ENCODE measurements around the gene TSHZ2.

TSHZ2 gene

DNA sequence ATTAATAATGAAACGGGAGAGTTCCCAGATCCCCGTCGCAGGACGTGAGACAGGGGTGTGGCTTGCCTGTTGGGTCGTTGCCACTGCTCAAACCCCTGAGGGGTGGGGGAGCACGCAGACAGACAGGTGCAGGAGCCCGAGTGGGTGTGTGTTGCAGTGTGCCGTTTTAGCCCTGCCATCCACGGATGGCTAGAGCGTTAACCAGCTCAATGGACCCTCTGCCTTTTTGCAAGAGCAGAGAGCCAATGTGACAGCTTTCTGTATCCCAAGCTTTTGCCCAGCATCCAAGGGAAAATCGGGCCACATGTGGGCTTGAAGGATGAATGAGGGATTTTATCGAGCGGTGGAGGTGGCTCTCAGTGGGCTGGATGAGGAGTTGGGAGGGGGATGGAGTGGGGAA is 237.9 kb downstream of the TSHZ2 start:
- TF ChIP-seq ELF4 (IDR thresholded peaks at IDR 0.05) (no peak), SUZ12 (IDR thresholded peaks at IDR 0.05) (no peak), FOXM1 (IDR thresholded peaks at IDR 0.05; ENCODE audit: borderline replicate concordance) (no peak), FOXA1 (IDR thresholded peaks at IDR 0.05) (no peak), NFRKB (IDR thresholded peaks at IDR 0.05) (no peak), TARDBP (IDR thresholded peaks at IDR 0.05) (no peak), L3MBTL2 (conservative IDR thresholded peaks at IDR 0.05) (no peak), ZNF384 (IDR thresholded peaks at IDR 0.05) (no peak), FOXK2 (IDR thresholded peaks at IDR 0.05) (no peak), LEF1 (IDR thresholded peaks at IDR 0.05; ENCODE audit: borderline replicate concordance) (no peak), ARNT (IDR thresholded peaks at IDR 0.05) (no peak), CTBP1 (IDR thresholded peaks at IDR 0.05; ENCODE audit: borderline replicate concordance) (no peak), BHLHE40 (IDR thresholded peaks at IDR 0.05; ENCODE audit: borderline replicate concordance) (no peak), HDGF (IDR thresholded peaks at IDR 0.05; ENCODE audit: borderline replicate concordance) (no peak), SP1 (IDR thresholded peaks at IDR 0.05) (no peak)
- TF ChIP-seq, protein P1, sequence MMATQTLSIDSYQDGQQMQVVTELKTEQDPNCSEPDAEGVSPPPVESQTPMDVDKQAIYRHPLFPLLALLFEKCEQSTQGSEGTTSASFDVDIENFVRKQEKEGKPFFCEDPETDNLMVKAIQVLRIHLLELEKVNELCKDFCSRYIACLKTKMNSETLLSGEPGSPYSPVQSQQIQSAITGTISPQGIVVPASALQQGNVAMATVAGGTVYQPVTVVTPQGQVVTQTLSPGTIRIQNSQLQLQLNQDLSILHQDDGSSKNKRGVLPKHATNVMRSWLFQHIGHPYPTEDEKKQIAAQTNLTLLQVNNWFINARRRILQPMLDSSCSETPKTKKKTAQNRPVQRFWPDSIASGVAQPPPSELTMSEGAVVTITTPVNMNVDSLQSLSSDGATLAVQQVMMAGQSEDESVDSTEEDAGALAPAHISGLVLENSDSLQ (IDR thresholded peaks at IDR 0.05): no peak
- CTCF ChIA-PET: no interaction called here
- POLR2A ChIA-PET: no interaction called here
- DNase-seq (ENCODE audit: extremely low spot score): no peak

DNA sequence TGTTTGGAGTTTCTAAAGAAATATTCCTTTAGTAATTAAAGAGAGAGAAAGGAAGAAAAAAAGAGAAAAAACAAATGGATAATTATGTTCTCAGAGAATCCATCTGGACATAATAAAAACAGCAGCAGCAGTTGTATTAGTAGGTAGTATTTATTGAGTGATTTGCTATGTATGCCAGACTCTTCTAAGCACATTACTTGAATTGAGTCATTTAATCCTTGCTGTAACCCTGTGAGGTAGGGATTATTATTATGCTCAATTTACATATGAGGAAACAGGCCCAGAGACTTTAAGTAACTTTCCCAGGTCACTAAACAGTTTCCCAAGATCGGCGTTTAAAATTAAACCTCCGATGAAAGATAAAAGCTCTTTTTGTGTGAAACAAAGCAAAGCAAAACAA is 238.8 kb downstream of the TSHZ2 start:
- no peak for DNase-seq (ENCODE audit: extremely low spot score)
- ChIA-PET POLR2A (no interaction called here), CTCF (no interaction called here)
- TF ChIP-seq FOXK2 (IDR thresholded peaks at IDR 0.05): no peak
- TF ChIP-seq SUZ12 (IDR thresholded peaks at IDR 0.05): no peak

DNA sequence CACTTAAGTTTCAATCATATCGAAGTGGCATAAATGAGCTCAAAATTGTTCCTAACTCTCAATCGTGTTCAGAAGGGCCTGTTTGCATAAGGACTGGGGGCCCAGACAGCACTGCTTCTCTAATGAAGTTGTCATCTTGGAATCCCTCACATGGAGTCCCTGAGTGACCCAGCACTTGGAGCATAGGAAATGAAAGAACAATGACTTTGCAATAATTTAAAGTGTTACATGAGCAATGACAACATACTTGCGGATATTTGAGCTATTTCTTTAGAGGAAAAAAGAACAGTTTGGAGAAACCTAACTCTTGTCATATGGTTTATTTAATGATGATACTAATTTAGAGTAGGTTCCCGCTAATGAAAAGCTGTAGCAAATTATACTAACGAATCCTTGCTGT is 239.9 kb downstream of the TSHZ2 start:
- no peak for TF ChIP-seq SP1 (IDR thresholded peaks at IDR 0.05)
- no peak for TF ChIP-seq BHLHE40 (IDR thresholded peaks at IDR 0.05; ENCODE audit: borderline replicate concordance)
- TF ChIP-seq, protein P1 (IDR thresholded peaks at IDR 0.05): no peak
- no peak for TF ChIP-seq TARDBP (IDR thresholded peaks at IDR 0.05)
- TF ChIP-seq ELF4 (IDR thresholded peaks at IDR 0.05): no peak
- TF ChIP-seq LEF1 (IDR thresholded peaks at IDR 0.05; ENCODE audit: borderline replicate concordance): no peak
- TF ChIP-seq FOXA1 (IDR thresholded peaks at IDR 0.05): no peak
- no peak for TF ChIP-seq FOXK2 (IDR thresholded peaks at IDR 0.05)
- no peak for TF ChIP-seq NFRKB (IDR thresholded peaks at IDR 0.05)
- ChIA-PET CTCF (no interaction called here), POLR2A (no interaction called here)
- DNase-seq (ENCODE audit: extremely low spot score): no peak

DNA sequence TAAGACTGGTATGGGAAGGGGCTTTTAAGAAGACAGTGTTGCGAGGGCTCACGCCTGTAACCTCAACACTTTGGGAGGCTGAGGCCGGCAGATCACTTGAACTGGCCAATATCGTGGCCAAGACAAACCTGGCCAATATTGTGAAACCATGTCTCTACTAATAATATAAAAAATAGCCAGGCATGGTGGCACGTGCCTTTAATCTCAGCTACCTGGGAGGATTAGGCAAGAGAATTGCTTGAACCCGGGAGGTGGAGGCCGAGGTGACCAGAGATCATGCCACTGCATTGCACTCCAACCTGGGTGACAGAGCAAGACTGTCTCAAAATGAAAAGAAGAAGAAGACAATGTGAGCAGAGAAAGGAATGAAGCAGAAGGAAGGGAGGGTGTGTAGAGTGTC is 242.2 kb downstream of the TSHZ2 start:
- POLR2A ChIA-PET: no interaction called here
- no peak for TF ChIP-seq NFRKB (IDR thresholded peaks at IDR 0.05)
- no peak for TF ChIP-seq FOXA1 (IDR thresholded peaks at IDR 0.05)
- TF ChIP-seq CTBP1 (IDR thresholded peaks at IDR 0.05; ENCODE audit: borderline replicate concordance): no peak
- no peak for TF ChIP-seq ARNT (IDR thresholded peaks at IDR 0.05)
- no peak for TF ChIP-seq FOXM1 (IDR thresholded peaks at IDR 0.05; ENCODE audit: borderline replicate concordance)
- no peak for TF ChIP-seq LEF1 (IDR thresholded peaks at IDR 0.05; ENCODE audit: borderline replicate concordance)
- TF ChIP-seq, protein P1 (IDR thresholded peaks at IDR 0.05): no peak
- no peak for TF ChIP-seq FOXK2 (IDR thresholded peaks at IDR 0.05)
- no peak for TF ChIP-seq L3MBTL2 (conservative IDR thresholded peaks at IDR 0.05)
- TF ChIP-seq HDGF (IDR thresholded peaks at IDR 0.05; ENCODE audit: borderline replicate concordance): no peak
- TF ChIP-seq ELF4 (IDR thresholded peaks at IDR 0.05): no peak
- TF ChIP-seq BHLHE40 (IDR thresholded peaks at IDR 0.05; ENCODE audit: borderline replicate concordance): no peak
- TF ChIP-seq TARDBP (IDR thresholded peaks at IDR 0.05): no peak
- TF ChIP-seq SP1 (IDR thresholded peaks at IDR 0.05): no peak
- no peak for TF ChIP-seq SUZ12 (IDR thresholded peaks at IDR 0.05)
- no peak for TF ChIP-seq ZNF384 (IDR thresholded peaks at IDR 0.05)
- no peak for DNase-seq (ENCODE audit: extremely low spot score)
- CTCF ChIA-PET: interaction anchor here (0.6 kb wide), 1 partner anchor 255 kb away, joined by 3 read pairs; no protein-coding TSS in a partner anchor

DNA sequence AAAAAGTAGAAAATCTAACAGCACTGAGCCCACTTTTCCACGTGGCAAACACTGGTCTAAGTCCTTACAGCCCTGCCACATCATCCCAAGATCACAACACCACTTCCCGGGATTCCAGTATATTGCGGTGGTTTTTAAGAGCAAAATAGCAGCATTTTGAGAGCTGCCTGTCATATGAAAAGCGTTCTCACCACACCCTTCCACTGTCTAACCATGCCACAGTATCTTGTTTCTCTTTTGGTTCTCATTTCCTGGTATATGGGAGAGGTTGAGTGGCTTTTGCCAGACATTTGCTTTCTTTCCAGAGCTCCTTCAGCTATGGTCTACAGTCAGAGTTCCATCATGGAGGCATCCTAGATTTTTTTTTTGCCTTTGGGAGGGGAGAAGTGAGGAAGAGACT is 243.0 kb downstream of the TSHZ2 start:
- ChIA-PET CTCF (interaction anchor here (0.6 to 1.8 kb wide), 3 partner anchors 13 to 727 kb away, joined by 3 to 7 read pairs (median 6); no protein-coding TSS in a partner anchor), POLR2A (no interaction called here)
- no peak for DNase-seq (ENCODE audit: extremely low spot score)
- no peak for TF ChIP-seq ARNT (IDR thresholded peaks at IDR 0.05)
- no peak for TF ChIP-seq FOXK2 (IDR thresholded peaks at IDR 0.05)
- no peak for TF ChIP-seq SUZ12 (IDR thresholded peaks at IDR 0.05)
- no peak for TF ChIP-seq NFRKB (IDR thresholded peaks at IDR 0.05)

DNA sequence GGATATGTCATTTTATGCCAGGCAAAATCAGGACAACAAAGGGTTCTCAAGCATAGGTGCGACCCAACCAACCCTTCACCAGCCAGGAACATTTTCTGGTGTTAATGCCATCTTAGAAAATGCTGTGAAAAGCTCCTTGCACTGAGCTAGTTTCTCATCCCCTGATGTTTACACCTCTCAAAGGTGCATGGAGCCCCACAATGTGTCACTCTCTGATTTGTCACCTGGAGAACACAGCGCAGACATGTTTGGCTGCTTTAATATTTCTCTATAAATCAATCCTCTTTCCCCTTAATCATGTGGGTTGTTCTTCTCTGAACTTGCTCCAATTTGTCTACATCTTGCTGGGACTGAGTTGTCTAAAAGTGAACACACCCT is 244.3 kb downstream of the TSHZ2 start:
- CTCF ChIA-PET: interaction anchor here (0.6 to 1.8 kb wide), 4 partner anchors 14 to 331 kb away, joined by 3 to 7 read pairs (median 5); no protein-coding TSS in a partner anchor
- DNase-seq (ENCODE audit: extremely low spot score): no peak
- TF ChIP-seq L3MBTL2 (conservative IDR thresholded peaks at IDR 0.05) (no peak), LEF1 (IDR thresholded peaks at IDR 0.05; ENCODE audit: borderline replicate concordance) (no peak), SUZ12 (IDR thresholded peaks at IDR 0.05) (no peak), SP1 (IDR thresholded peaks at IDR 0.05) (no peak), NFRKB (IDR thresholded peaks at IDR 0.05) (no peak), ARNT (IDR thresholded peaks at IDR 0.05) (no peak), ELF4 (IDR thresholded peaks at IDR 0.05) (no peak), TARDBP (IDR thresholded peaks at IDR 0.05) (no peak), CTBP1 (IDR thresholded peaks at IDR 0.05; ENCODE audit: borderline replicate concordance) (no peak), ZNF384 (IDR thresholded peaks at IDR 0.05) (no peak), FOXA1 (IDR thresholded peaks at IDR 0.05) (no peak), BHLHE40 (IDR thresholded peaks at IDR 0.05; ENCODE audit: borderline replicate concordance) (no peak), FOXK2 (IDR thresholded peaks at IDR 0.05) (no peak), HDGF (IDR thresholded peaks at IDR 0.05; ENCODE audit: borderline replicate concordance) (no peak), FOXM1 (IDR thresholded peaks at IDR 0.05; ENCODE audit: borderline replicate concordance) (no peak)
- TF ChIP-seq, protein P1 (IDR thresholded peaks at IDR 0.05): no peak
- POLR2A ChIA-PET: no interaction called here

All from HEK293T (cell line).